ENCODE data around the gene MRE11. TPM values are rescaled to one million over a fixed set of nuclear protein-coding genes. Genes with fewer than 3 reads are reported as not detected.
A peak's percentile ranks its signal among the peaks of the same experiment; 100 is the strongest.

MRE11 gene
- total and polyA plus RNA-seq, 9 of the 15 experiments (the other 6 are each of a cell fraction or from before 2014, with no cell fraction given): 18.3 to 45.2 (median 29.1) TPM

DNA sequence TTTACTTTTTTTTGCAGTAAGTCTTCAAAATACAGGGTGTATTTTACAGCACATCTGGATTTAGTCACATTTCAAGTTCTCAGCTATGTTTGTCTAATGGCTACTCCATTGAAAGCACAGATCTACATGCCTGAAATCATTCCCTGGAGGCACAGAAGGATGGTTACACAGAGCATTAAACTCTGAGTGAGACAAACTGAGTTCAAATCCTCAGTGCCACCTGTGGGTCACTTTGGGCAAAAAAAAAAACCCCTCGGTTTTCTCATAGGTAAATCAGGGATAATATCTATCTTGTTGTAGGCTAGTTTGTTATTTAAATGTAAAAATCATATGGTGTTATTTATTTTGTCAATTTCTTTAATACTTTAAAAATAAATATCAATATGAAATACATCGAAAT is 7.9 kb upstream of the MRE11 start:
- in situ Hi-C loops (cut with MboI): loop anchor here (10.0 kb wide), 2 partner anchors 177 to 607 kb away; no protein-coding TSS in a partner anchor
- H3K27me3 ChIP-seq (ENCODE audit: control insufficient read depth in 2 of 2, insufficient read depth in 2 of 2, low read length in 2 of 2): no peaks in the 10 kb centered on the region
- FAIRE-seq: no peak
- CTCF ChIA-PET (ENCODE audit: low intra/inter-chr PET ratio): interaction anchor here (0.6 to 0.7 kb wide), 3 partner anchors 91 to 1615 kb away, joined by 3 to 5 read pairs (median 4); no protein-coding TSS in a partner anchor
- POLR2A ChIA-PET: no interaction called here
- DNase-seq (ENCODE audit: extremely low read depth in 1 of 4, low spot score in 3 of 4): no peak
- H3K4me2 ChIP-seq (ENCODE audit: insufficient read depth, low read length): no peak overlapping the region
- no peak overlapping the region for H3K4me3 ChIP-seq
- H3K4me1 ChIP-seq (replicated peaks in 1 of 2; ENCODE audit: control insufficient read depth in 2 of 2, insufficient read depth in 2 of 2, low read length in 2 of 2): no peaks in the 10 kb centered on the region
- 11% methylated on average over 2 of the region's 2 CpGs for WGBS (ENCODE audit: insufficient coverage, low coverage, missing lambda C conversion rate)
- no peak for TF ChIP-seq PHF21A (IDR thresholded peaks at IDR 0.05; ENCODE audit: borderline replicate concordance, low read depth)
- peak in 1 of 2 experiments; percentile 26; a peak in 2 of 4 replicates for TF ChIP-seq RAD21 (CRISPR knock-in tag; conservative IDR thresholded peaks at IDR 0.05 in 1 of 2, IDR thresholded peaks at IDR 0.05 in 1 of 2)
- no peaks in the 10 kb centered on the region for H3K79me2 ChIP-seq (ENCODE audit: control insufficient read depth, insufficient read depth, low read length)
- no peaks in the 10 kb centered on the region for H3K9me3 ChIP-seq (replicated peaks; ENCODE audit: control insufficient read depth, insufficient read depth, low read depth, low read length)
- no peak overlapping the region for H3K9ac ChIP-seq (ENCODE audit: insufficient read depth in 1 of 2, low read depth in 2 of 2, low read length in 2 of 2)
- H3K36me3 ChIP-seq (ENCODE audit: control insufficient read depth, insufficient read depth, low read length): peaks cover 34% of the 10 kb centered on the region; the same call in 2 of the 3 replicates
- H2AFZ ChIP-seq (ENCODE audit: low read depth, low read length): no peak overlapping the region
- intact Hi-C loops (cut with micrococcal nuclease): loop anchor here (10.0 kb wide), 1 partner anchor 577 kb away; no protein-coding TSS in a partner anchor
- no peaks in the 10 kb centered on the region for H4K20me1 ChIP-seq (replicated peaks; ENCODE audit: control insufficient read depth, insufficient read depth, low read length)
- no TSS peak for BruUV-seq (replicated peaks)
- ATAC-seq: no peak
- H3K9me1 ChIP-seq (ENCODE audit: control insufficient read depth, insufficient read depth, low read length): no peaks in the 10 kb centered on the region
- H3K27ac ChIP-seq (ENCODE audit: extremely low read depth, low read depth, low read length): no peak overlapping the region

GRCh38 chr11:94500181-94500580 is 6.5 kb upstream of the MRE11 start:
- no peaks in the 10 kb centered on the region for H3K27me3 ChIP-seq (ENCODE audit: control insufficient read depth in 2 of 2, insufficient read depth in 2 of 2, low read length in 2 of 2)
- intact Hi-C loops (cut with micrococcal nuclease) (loop anchor here (10.0 kb wide), 1 partner anchor 575 kb away; no protein-coding TSS in a partner anchor), in situ Hi-C loops (cut with MboI) (loop anchor here (10.0 kb wide), 2 partner anchors 175 to 605 kb away; no protein-coding TSS in a partner anchor)
- H3K9ac ChIP-seq (ENCODE audit: insufficient read depth in 1 of 2, low read depth in 2 of 2, low read length in 2 of 2): no peak overlapping the region
- DNase-seq (ENCODE audit: extremely low read depth in 1 of 4, low spot score in 3 of 4) (no peak), ATAC-seq (no peak), FAIRE-seq (no peak)
- H3K4me2 ChIP-seq (ENCODE audit: insufficient read depth, low read length): no peak overlapping the region
- 80% methylated on average over 2 of the region's 2 CpGs for WGBS (ENCODE audit: insufficient coverage, low coverage, missing lambda C conversion rate)
- POLR2A ChIA-PET: no interaction called here
- H3K36me3 ChIP-seq (ENCODE audit: control insufficient read depth, insufficient read depth, low read length): peaks cover 35% of the 10 kb centered on the region; the same call in 2 of the 3 replicates
- no peaks in the 10 kb centered on the region for H4K20me1 ChIP-seq (replicated peaks; ENCODE audit: control insufficient read depth, insufficient read depth, low read length)
- H3K4me3 ChIP-seq: no peak overlapping the region
- no peaks in the 10 kb centered on the region for H3K4me1 ChIP-seq (replicated peaks in 1 of 2; ENCODE audit: control insufficient read depth in 2 of 2, insufficient read depth in 2 of 2, low read length in 2 of 2)
- no peak overlapping the region for H2AFZ ChIP-seq (ENCODE audit: low read depth, low read length)
- TF ChIP-seq EP400 (IDR thresholded peaks at IDR 0.05) (no peak), ESRRA (IDR thresholded peaks at IDR 0.05; ENCODE audit: borderline replicate concordance, low read depth) (no peak), AFF4 (CRISPR knock-in tag; IDR thresholded peaks at IDR 0.05) (no peak), SAFB (IDR thresholded peaks at IDR 0.05; ENCODE audit: borderline replicate concordance, low read depth, low read length) (no peak), ZC3H4 (CRISPR knock-in tag; IDR thresholded peaks at IDR 0.05; ENCODE audit: borderline replicate concordance) (no peak), STAG1 (CRISPR knock-in tag; IDR thresholded peaks at IDR 0.05; ENCODE audit: borderline replicate concordance) (no peak), ZNF444 (CRISPR knock-in tag; IDR thresholded peaks at IDR 0.05) (no peak), CC2D1A (IDR thresholded peaks at IDR 0.05) (no peak), SMAD1 (IDR thresholded peaks at IDR 0.05; ENCODE audit: low read depth, low read length, partially characterized antibody) (no peak), COPS2 (conservative IDR thresholded peaks at IDR 0.05) (no peak)
- H3K27ac ChIP-seq (ENCODE audit: extremely low read depth, low read depth, low read length): no peak overlapping the region
- no TSS peak for BruUV-seq (replicated peaks)
- CTCF ChIA-PET (ENCODE audit: low intra/inter-chr PET ratio): no interaction called here
- no peaks in the 10 kb centered on the region for H3K9me3 ChIP-seq (replicated peaks; ENCODE audit: control insufficient read depth, insufficient read depth, low read depth, low read length)
- H3K9me1 ChIP-seq (ENCODE audit: control insufficient read depth, insufficient read depth, low read length): no peaks in the 10 kb centered on the region
- H3K79me2 ChIP-seq (ENCODE audit: control insufficient read depth, insufficient read depth, low read length): peaks cover 6% of the 10 kb centered on the region; the same call in 2 of the 3 replicates

Measured in K562 (cell line).